ENCODE measurements around the gene FAM200B. TPM values are rescaled to one million over a fixed set of nuclear protein-coding genes. Genes with fewer than 3 reads are reported as not detected.
"Not testable (repeated sequence)": the region's sequence is repeated elsewhere in the genome, so short reads cannot be mapped to it uniquely, and the experiment has no call there.

FAM200B gene
- total RNA-seq, 1 donor from 2014 or later: 33.0 TPM

GRCh38 chr4:15696866-15697265 is 15.2 kb downstream of the FAM200B start:
- no peak for DNase-seq

GRCh38 chr4:15702941-15703403 is 21.3 kb downstream of the FAM200B start, which contains the start of gene BST1:
BST1 (plus strand) TSS chr4:15703065; CDS start chr4:15703145, 80 bp downstream.
- DNase-seq: peak; percentile 60

- no peak for DNase-seq
Measured at GRCh38 chr4:15703439-15703838, 21.8 kb downstream of the FAM200B start.

GRCh38 chr4:15704129-15704528 is 22.5 kb downstream of the FAM200B start:
- DNase-seq: no peak

- DNase-seq: no peak
Measured at GRCh38 chr4:15706646-15707362, 25.2 kb downstream of the FAM200B start.

- DNase-seq: no peak
Measured at GRCh38 chr4:15707363-15707715, 25.7 kb downstream of the FAM200B start.

GRCh38 chr4:15711762-15712161 is 30.1 kb downstream of the FAM200B start:
- DNase-seq: no peak

GRCh38 chr4:15712214-15712613 is 30.6 kb downstream of the FAM200B start:
- DNase-seq: no peak

GRCh38 chr4:15714141-15714540 is 32.5 kb downstream of the FAM200B start:
- DNase-seq: no peak

GRCh38 chr4:15714646-15715435 is 33.2 kb downstream of the FAM200B start:
- no peak for DNase-seq

- no peak for DNase-seq
Measured at GRCh38 chr4:15716115-15716514, 34.5 kb downstream of the FAM200B start.

GRCh38 chr4:15717086-15717485 is 35.5 kb downstream of the FAM200B start:
- peak; percentile 58 for DNase-seq

- DNase-seq: peak; percentile 9
Measured at GRCh38 chr4:15717657-15718416, 36.2 kb downstream of the FAM200B start.

- no peak for DNase-seq
Measured at GRCh38 chr4:15718465-15718864, 36.8 kb downstream of the FAM200B start.

- no peak for DNase-seq
Measured at GRCh38 chr4:15718959-15719358, 37.3 kb downstream of the FAM200B start.

GRCh38 chr4:15719506-15719905 is 37.9 kb downstream of the FAM200B start:
- DNase-seq: no peak

- no peak for DNase-seq
Measured at GRCh38 chr4:15720851-15721250, 39.2 kb downstream of the FAM200B start.

- DNase-seq: no peak
Measured at GRCh38 chr4:15725608-15726007, 44.0 kb downstream of the FAM200B start.

- DNase-seq: peak; percentile 68
Measured at GRCh38 chr4:15729910-15730533, 48.4 kb downstream of the FAM200B start.

- not testable (repeated sequence) for DNase-seq
Measured at GRCh38 chr4:15733061-15733460, 51.4 kb downstream of the FAM200B start.

- no peak for DNase-seq
Measured at GRCh38 chr4:15735536-15735935, 53.9 kb downstream of the FAM200B start.

- no peak for DNase-seq
Measured at GRCh38 chr4:15736514-15737050, 55.0 kb downstream of the FAM200B start.

Data from dermis blood vessel endothelial cell (primary cell).